B cell (primary cell): ENCODE results near the gene SLC3A2. TPM values are rescaled to one million over a fixed set of nuclear protein-coding genes. Genes with fewer than 3 reads are reported as not detected.

ENCODE experiments used
- ATAC-seq: fragments of 200-7000 bp; cut with Tn5 transposase; one replicate; pipeline ENCODE4 v1.10.0; 2021; ENCODE audit warnings: low read depth, mild to moderate bottlenecking, moderate number of reproducible peaks, moderate library complexity
- CTCF ChIA-PET: fragments of 350-600 bp; sonication (Branson Sonifier 250); formaldehyde crosslinking; loops from one replicate; lab custom pipeline; 2021; ENCODE audit warnings: antibody characterized with exemption, inconsistent platforms; lab: Charles Lee
- POLR2A ChIA-PET: fragments of 350-600 bp; sonication (Branson Sonifier 250); formaldehyde crosslinking; loops from one replicate; lab custom pipeline; 2021; ENCODE audit warnings: antibody characterized with exemption; lab: Charles Lee
- DNase-seq: peaks from one replicate; pipeline ENCODE4 v3.0.0; 2013
- H2AFZ ChIP-seq: 2 replicates; pipeline ENCODE4 v1.6.1; 2012; ENCODE audit warnings: mild to moderate bottlenecking, low read depth, low read length; ENCODE audit not compliant: insufficient read depth, poor library complexity, severe bottlenecking
- H3K27ac ChIP-seq, 2 donors: 1 replicate in 1 of 2; 2 replicates in 1 of 2; pipeline ENCODE4 v1.5.1; 2012 to 2013; ENCODE audit warnings: low read length in 2 of 2, mild to moderate bottlenecking in 2 of 2, moderate library complexity in 1 of 2
- H3K27me3 ChIP-seq, 4 experiments: fragments of 200-600 bp in 1 of 4; sonication (generic) in 1 of 4; replicated peaks in 1 of 4; 1 replicate in 2 of 4; 2 replicates in 2 of 4; pipeline versions ENCODE4 v1.6.1 to v1.7.0; 2013 to 2016; ENCODE audit warnings: low read length in 3 of 4, mild to moderate bottlenecking in 2 of 4, mixed read lengths in 1 of 4, moderate library complexity in 1 of 4; ENCODE audit not compliant: insufficient read depth in 4 of 4, control insufficient read depth in 3 of 4; ENCODE audit errors: control extremely low read depth in 1 of 4
- H3K36me3 ChIP-seq, 2 experiments: replicated peaks in 1 of 2; 1 replicate in 1 of 2; 2 replicates in 1 of 2; pipeline versions ENCODE4 v1.6.1 to v1.7.1; 2013; ENCODE audit warnings: low read length in 1 of 2; ENCODE audit not compliant: insufficient read depth in 2 of 2, control insufficient read depth in 1 of 2; ENCODE audit errors: control extremely low read depth in 1 of 2, extremely low read depth in 1 of 2
- H3K4me1 ChIP-seq, 2 donors: fragments of 200-600 bp in 1 of 2; sonication (generic) in 1 of 2; 1 replicate in 1 of 2; 2 replicates in 1 of 2; pipeline versions ENCODE4 v1.5.1 to v1.6.1; 2013 to 2017; ENCODE audit warnings: low read length in 2 of 2; ENCODE audit not compliant: control insufficient read depth in 2 of 2, insufficient read depth in 2 of 2
- H3K4me2 ChIP-seq: replicated peaks from 2 replicates; pipeline ENCODE3; 2012; ENCODE audit warnings: mild to moderate bottlenecking, low read depth, low read length; ENCODE audit not compliant: poor library complexity, severe bottlenecking
- H3K4me3 ChIP-seq, 5 experiments: fragments of 200-600 bp in 1 of 5; sonication (generic) in 1 of 5; 1 replicate in 3 of 5; 2 replicates in 2 of 5; pipeline versions ENCODE4 v1.5.1 to v1.7.0; 2011 to 2016; ENCODE audit warnings: low read length in 4 of 5, mild to moderate bottlenecking in 4 of 5, low read depth in 2 of 5, control low read depth in 1 of 5, moderate library complexity in 1 of 5; ENCODE audit not compliant: insufficient read depth in 1 of 5; ENCODE audit errors: control extremely low read depth in 1 of 5, extremely low read depth in 1 of 5
- H3K79me2 ChIP-seq: fragments of 200-600 bp; sonication (generic); one replicate; pipeline ENCODE4 v1.6.0; 2016; ENCODE audit warnings: low read length; ENCODE audit not compliant: control insufficient read depth, insufficient read depth
- H3K9ac ChIP-seq: fragments of 200-600 bp; sonication (generic); 2 replicates; pipeline ENCODE4 v1.6.1; 2017; ENCODE audit warnings: mild to moderate bottlenecking, low read length, moderate library complexity
- H3K9me3 ChIP-seq, 3 donors: one replicate each; pipeline versions ENCODE4 v1.6.1 to v1.7.1; 2013; ENCODE audit warnings: low read length in 2 of 3; ENCODE audit not compliant: control insufficient read depth in 2 of 3, insufficient read depth in 1 of 3; ENCODE audit errors: control extremely low read depth in 1 of 3
- H4K20me1 ChIP-seq: 2 replicates; pipeline ENCODE4 v1.6.0; 2012; ENCODE audit warnings: mild to moderate bottlenecking, low read length; ENCODE audit not compliant: insufficient read depth, control insufficient read depth, poor library complexity, severe bottlenecking
- H3K27ac Mint-ChIP-seq: one replicate; pipeline ENCODE4 v1.8.0; 2021; ENCODE audit warnings: mixed read lengths
- H3K27me3 Mint-ChIP-seq: one replicate; pipeline ENCODE4 v1.8.0; 2021; ENCODE audit warnings: mixed read lengths
- H3K4me1 Mint-ChIP-seq: one replicate; pipeline ENCODE4 v1.8.0; 2021; ENCODE audit warnings: mixed read lengths
- H3K4me3 Mint-ChIP-seq: one replicate; pipeline ENCODE4 v1.8.0; 2021; ENCODE audit warnings: mixed read lengths
- H3K9me3 Mint-ChIP-seq: one replicate; pipeline ENCODE4 v1.8.0; 2022; ENCODE audit warnings: mixed read lengths; ENCODE audit not compliant: insufficient read depth
- EZH2 ChIP-seq: IDR thresholded peaks from 2 replicates; pipeline ENCODE4 v1.6.1; 2012; ENCODE audit warnings: borderline replicate concordance, low read depth, mild to moderate bottlenecking, moderate library complexity, low read length; ENCODE audit not compliant: insufficient read depth, poor library complexity, severe bottlenecking
- intact Hi-C: fragments of 100-400 bp; cut with micrococcal nuclease; formaldehyde crosslinking; loops from one replicate; pipeline ENCODE4 v1.10.0; 2022
- polyA plus RNA-seq: library from polyadenylated mRNA; depleted of rRNA; stranded (reverse); fragments of >200 nt; gene quantifications from 2 replicates; pipeline ENCODE4 v1.2.3, GENCODE V29; 2012
- total RNA-seq, 2 donors: library from RNA; stranded (reverse); fragments of 120-200 nt in 1 of 2; gene quantifications; 1 replicate in 1 of 2; 2 replicates in 1 of 2; pipeline versions ENCODE4 v1.2.3 to v1.2.4, GENCODE V29; 2013 to 2022
- TF ChIP-seq, protein P1 (sequence below): fragments of 200-600 bp; IDR thresholded peaks from one replicate; pipeline ENCODE4 v1.8.0; 2022; ENCODE audit warnings: antibody characterized with exemption, mild to moderate bottlenecking

The SLC3A2 gene
- total and polyA plus RNA-seq, 2 donors (not counting 1 experiment from before 2014, with no cell fraction given) = 92.0 to 148 TPM

DNA sequence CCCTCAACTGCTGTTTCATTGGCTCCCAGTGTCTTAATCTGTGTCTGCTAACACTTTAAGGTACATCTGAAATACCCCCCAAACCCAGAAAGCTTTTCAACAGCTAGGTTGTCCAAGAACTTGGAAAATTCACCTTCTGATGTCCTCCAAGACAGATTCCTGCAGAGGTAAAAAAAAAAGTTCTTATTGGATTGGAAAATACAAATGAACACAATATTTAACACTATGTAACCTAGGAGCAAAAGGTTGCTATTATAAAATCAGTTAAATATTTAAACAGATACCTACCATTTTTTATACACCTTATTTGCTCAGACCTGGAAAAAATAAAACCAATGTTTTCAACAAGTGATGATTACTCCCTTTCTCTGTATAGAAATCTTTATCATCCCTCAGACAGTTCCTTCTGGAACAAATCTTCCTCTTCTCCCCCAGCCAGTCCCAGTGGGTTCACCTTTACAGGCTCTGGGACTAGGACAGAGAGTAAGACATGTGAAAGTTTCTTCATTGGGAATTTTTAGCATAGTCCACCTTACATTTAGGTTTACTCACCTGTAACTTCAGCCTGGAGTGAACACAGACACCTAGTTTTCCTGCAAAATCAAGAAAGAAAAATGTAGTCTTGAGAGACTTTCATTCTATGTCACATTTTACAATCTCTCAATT, 28.0 kb upstream of the SLC3A2 start:
- ATAC-seq (no peak), DNase-seq (no peak)
- H3K9ac ChIP-seq = no peak overlapping the region
- ChIA-PET POLR2A (interaction anchor here (1.0 to 3.5 kb wide), 5 partner anchors 10 to 98 kb away, joined by 3 to 24 read pairs (median 4); partner anchors contain the start of genes STX5, WDR74 and ZBTB3), CTCF (interaction anchor here (1.1 to 2.2 kb wide), 4 partner anchors 10 to 66 kb away, joined by 4 to 7 read pairs (median 6); no protein-coding TSS in a partner anchor)
- H3K4me1 ChIP-seq = peaks cover 39 to 56% of the 10 kb centered on the region in 2 donors
- Mint-ChIP-seq H3K27me3 (no peaks in the 10 kb centered on the region), H3K9me3 (no peaks in the 10 kb centered on the region), H3K27ac (peak overlapping the region; percentile 2), H3K4me1 (peaks cover 57% of the 10 kb centered on the region), H3K4me3 (no peak overlapping the region)
- H3K4me2 ChIP-seq = no peak overlapping the region
- TF ChIP-seq EZH2 = no peak
- TF ChIP-seq, protein P1, sequence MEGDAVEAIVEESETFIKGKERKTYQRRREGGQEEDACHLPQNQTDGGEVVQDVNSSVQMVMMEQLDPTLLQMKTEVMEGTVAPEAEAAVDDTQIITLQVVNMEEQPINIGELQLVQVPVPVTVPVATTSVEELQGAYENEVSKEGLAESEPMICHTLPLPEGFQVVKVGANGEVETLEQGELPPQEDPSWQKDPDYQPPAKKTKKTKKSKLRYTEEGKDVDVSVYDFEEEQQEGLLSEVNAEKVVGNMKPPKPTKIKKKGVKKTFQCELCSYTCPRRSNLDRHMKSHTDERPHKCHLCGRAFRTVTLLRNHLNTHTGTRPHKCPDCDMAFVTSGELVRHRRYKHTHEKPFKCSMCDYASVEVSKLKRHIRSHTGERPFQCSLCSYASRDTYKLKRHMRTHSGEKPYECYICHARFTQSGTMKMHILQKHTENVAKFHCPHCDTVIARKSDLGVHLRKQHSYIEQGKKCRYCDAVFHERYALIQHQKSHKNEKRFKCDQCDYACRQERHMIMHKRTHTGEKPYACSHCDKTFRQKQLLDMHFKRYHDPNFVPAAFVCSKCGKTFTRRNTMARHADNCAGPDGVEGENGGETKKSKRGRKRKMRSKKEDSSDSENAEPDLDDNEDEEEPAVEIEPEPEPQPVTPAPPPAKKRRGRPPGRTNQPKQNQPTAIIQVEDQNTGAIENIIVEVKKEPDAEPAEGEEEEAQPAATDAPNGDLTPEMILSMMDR = no peak
- peaks cover 49% of the 10 kb centered on the region for H3K79me2 ChIP-seq
- H3K4me3 ChIP-seq = no peak overlapping the region
- peaks cover 17 to 39% of the 10 kb centered on the region in 2 experiments for H3K36me3 ChIP-seq
- no peaks in the 10 kb centered on the region for H3K27me3 ChIP-seq
- H4K20me1 ChIP-seq = peaks cover 26% of the 10 kb centered on the region
- peak overlapping the region in 1 of 2 donors; percentile 84 for H3K27ac ChIP-seq
- H3K9me3 ChIP-seq = no peaks in the 10 kb centered on the region
- no peak overlapping the region for H2AFZ ChIP-seq
- intact Hi-C loops = no loop called here
